GM23248 (cell line): Measurements from ENCODE around the gene ZNF445. TPM values are rescaled to one million over a fixed set of nuclear protein-coding genes. Genes with fewer than 3 reads are reported as not detected.
"Not testable (repeated sequence)": the region's sequence is repeated elsewhere in the genome, so short reads cannot be mapped to it uniquely, and the experiment has no call there.

ENCODE experiments used
- DNase-seq: peaks from one replicate; pipeline ENCODE4 v3.0.0-alpha.2; 2015
- H2AFZ ChIP-seq: fragments of 200-600 bp; sonication (generic); 2 replicates; pipeline ENCODE4 v1.6.1; 2016; ENCODE audit warnings: antibody characterized with exemption
- H3F3A ChIP-seq: fragments of 200-600 bp; sonication (generic); 2 replicates; pipeline ENCODE4 v1.6.1; 2016; ENCODE audit warnings: mild to moderate bottlenecking, antibody characterized with exemption, mixed run types; ENCODE audit not compliant: insufficient read depth
- H3K27ac ChIP-seq: fragments of 200-600 bp; sonication (generic); 2 replicates; pipeline ENCODE4 v1.5.1; 2016; ENCODE audit warnings: mild to moderate bottlenecking
- H3K27me3 ChIP-seq: fragments of 200-600 bp; sonication (generic); replicated peaks from 2 replicates; pipeline ENCODE4 v1.6.1; 2016; ENCODE audit warnings: mild to moderate bottlenecking; ENCODE audit not compliant: insufficient read depth
- H3K36me3 ChIP-seq: fragments of 200-600 bp; sonication (generic); 2 replicates; pipeline ENCODE4 v1.6.1; 2016; ENCODE audit warnings: low read depth, mild to moderate bottlenecking
- H3K4me1 ChIP-seq: fragments of 200-600 bp; sonication (generic); 2 replicates; pipeline ENCODE4 v1.6.1; 2016; ENCODE audit warnings: mild to moderate bottlenecking; ENCODE audit not compliant: insufficient read depth
- H3K4me2 ChIP-seq: fragments of 200-600 bp; sonication (generic); one replicate; pipeline ENCODE4 v1.6.1; 2016; ENCODE audit warnings: mild to moderate bottlenecking; ENCODE audit not compliant: unreplicated experiment
- H3K4me3 ChIP-seq: fragments of 200-600 bp; sonication (generic); 2 replicates; pipeline ENCODE4 v1.5.1; 2016; ENCODE audit warnings: mild to moderate bottlenecking
- H3K79me2 ChIP-seq: fragments of 200-600 bp; sonication (generic); 2 replicates; pipeline ENCODE4 v1.6.1; 2016; ENCODE audit warnings: mild to moderate bottlenecking; ENCODE audit not compliant: insufficient read depth
- H3K9ac ChIP-seq: fragments of 200-600 bp; sonication (generic); 2 replicates; pipeline ENCODE4 v1.6.1; 2016; ENCODE audit warnings: mild to moderate bottlenecking
- H3K9me2 ChIP-seq: fragments of 200-600 bp; sonication (generic); 2 replicates; pipeline ENCODE4 v1.6.1; 2016; ENCODE audit warnings: mixed run types, mild to moderate bottlenecking, moderate library complexity; ENCODE audit not compliant: insufficient read depth
- H3K9me3 ChIP-seq: fragments of 200-600 bp; sonication (generic); one replicate; pipeline ENCODE4 v1.6.1; 2017; ENCODE audit warnings: low read depth
- H4K20me1 ChIP-seq: fragments of 200-600 bp; sonication (generic); 2 replicates; pipeline ENCODE4 v1.6.0; 2016; ENCODE audit not compliant: insufficient read depth
- EZH2 ChIP-seq: fragments of 200-600 bp; sonication (generic); IDR thresholded peaks from 2 replicates; pipeline ENCODE4 v1.6.1; 2018; ENCODE audit warnings: antibody characterized with exemption, mild to moderate bottlenecking; ENCODE audit not compliant: insufficient read depth, poor library complexity, severe bottlenecking
- EZH2phosphoT487 ChIP-seq: fragments of 200-600 bp; sonication (generic); IDR thresholded peaks from 2 replicates; pipeline ENCODE4 v1.6.1; 2018; ENCODE audit warnings: antibody characterized with exemption, moderate library complexity, mild to moderate bottlenecking, low read depth; ENCODE audit not compliant: insufficient read depth
- WGBS, 2 experiments: methylation state at CpG; one replicate each; pipeline ENCODE4 v1.1.6; 2015 to 2017; ENCODE audit warnings: low lambda C conversion rate in 2 of 2, low coverage in 1 of 2; ENCODE audit errors: missing lambda C conversion rate in 2 of 2; 5-methylcytosine and 5-hydroxymethylcytosine counted together
- in situ Hi-C: fragments of 300-500 bp; cut with MboI; formaldehyde crosslinking; loops from 2 replicates; pipeline ENCODE4 v1.15.0; 2020
- polyA plus RNA-seq: library from polyadenylated mRNA; unstranded; fragments of >200 nt; fragmentation: Nextera tagmentation; extraction: Ambion mirVana; gene quantifications from 2 replicates; pipeline ENCODE4 v1.2.1, GENCODE V29; 2016
- total RNA-seq: library from RNA; depleted of rRNA; stranded (reverse); fragments of >200 nt; shearing (Covaris generic); gene quantifications from 2 replicates; pipeline ENCODE4 v1.2.3, GENCODE V29; 2014

Gene ZNF445
- total and polyA plus RNA-seq, 2 experiments from 2014 or later = 2.2 to 5.9 TPM

- Histone ChIP-seq H3K27me3 (no peaks in the 10 kb centered on the region), H3F3A (peaks cover 12% of the 10 kb centered on the region), H3K27ac (peak overlapping the region; percentile 38), H3K79me2 (peaks cover 53% of the 10 kb centered on the region), H3K9me3 (no peaks in the 10 kb centered on the region), H3K4me3 (peak overlapping the region; percentile 86), H2AFZ (peak overlapping the region; percentile 100), H3K4me1 (peaks cover 3% of the 10 kb centered on the region; the same call in 1 of the 2 replicates), H3K9ac (peak overlapping the region; percentile 82), H4K20me1 (no peaks in the 10 kb centered on the region), H3K36me3 (no peaks in the 10 kb centered on the region), H3K9me2 (no peaks in the 10 kb centered on the region), H3K4me2 (peak overlapping the region; percentile 98)
- TF ChIP-seq EZH2phosphoT487 (no peak), EZH2 (no peak)
- DNase-seq = no peak
- 1 to 2% methylated on average over 5 of the region's 5 CpGs for WGBS, 2 experiments
- in situ Hi-C loops = no loop called here
Observed at GRCh38 chr3:44476963-44477311, 533 bp downstream of the ZNF445 start.

GRCh38 chr3:44476181-44476611 lies 1.3 kb downstream of the ZNF445 start:
- Histone ChIP-seq H3K9me3 (no peaks in the 10 kb centered on the region), H3F3A (peaks cover 12% of the 10 kb centered on the region), H3K9ac (peak overlapping the region; percentile 82), H3K27me3 (no peaks in the 10 kb centered on the region), H3K79me2 (peaks cover 60% of the 10 kb centered on the region), H3K4me2 (peak overlapping the region; percentile 98), H3K36me3 (no peaks in the 10 kb centered on the region), H2AFZ (peak overlapping the region; percentile 100), H3K4me1 (peaks cover 3% of the 10 kb centered on the region; the same call in 1 of the 2 replicates), H4K20me1 (no peaks in the 10 kb centered on the region), H3K27ac (peak overlapping the region; percentile 38), H3K4me3 (peak overlapping the region; percentile 86), H3K9me2 (no peaks in the 10 kb centered on the region)
- in situ Hi-C loops = no loop called here
- DNase-seq = peak; percentile 63
- TF ChIP-seq EZH2phosphoT487 (no peak), EZH2 (no peak)
- WGBS, 2 experiments = 1 to 3% methylated on average over 6 of the region's 6 CpGs

GRCh38 chr3:44474886-44475285 lies 2.6 kb downstream of the ZNF445 start:
- H3K4me3 ChIP-seq, H2AFZ ChIP-seq, H4K20me1 ChIP-seq, H3K36me3 ChIP-seq, in situ Hi-C loops, H3K4me1 ChIP-seq, H3K27ac ChIP-seq, DNase-seq, H3K9me3 ChIP-seq, H3K9ac ChIP-seq, H3K27me3 ChIP-seq, H3K9me2 ChIP-seq, H3K4me2 ChIP-seq: not testable (repeated sequence)
- 92 to 98% methylated on average over 10 of the region's 10 CpGs for WGBS, 2 experiments
- H3F3A ChIP-seq = peaks cover 12% of the 10 kb centered on the region
- peaks cover 73% of the 10 kb centered on the region for H3K79me2 ChIP-seq

GRCh38 chr3:44470430-44470829 lies 7.0 kb downstream of the ZNF445 start:
- Histone ChIP-seq H3K9me3 (no peaks in the 10 kb centered on the region), H3K4me3 (no peak overlapping the region), H3K79me2 (peaks cover 95% of the 10 kb centered on the region), H3F3A (no peaks in the 10 kb centered on the region), H3K36me3 (no peaks in the 10 kb centered on the region), H3K9ac (no peak overlapping the region), H3K27ac (no peak overlapping the region), H4K20me1 (no peaks in the 10 kb centered on the region), H2AFZ (no peak overlapping the region), H3K4me1 (peaks cover 14% of the 10 kb centered on the region; the same call in 1 of the 2 replicates), H3K27me3 (no peaks in the 10 kb centered on the region), H3K4me2 (no peak overlapping the region), H3K9me2 (no peaks in the 10 kb centered on the region)
- in situ Hi-C loops = no loop called here
- no peak for DNase-seq
- WGBS, 2 experiments = 18 to 22% methylated on average over 1 of the region's 1 CpG
- no peak for TF ChIP-seq EZH2phosphoT487
- TF ChIP-seq EZH2 = no peak

- Histone ChIP-seq H3K36me3 (no peaks in the 10 kb centered on the region), H3K27me3 (no peaks in the 10 kb centered on the region), H3K79me2 (peaks cover 95% of the 10 kb centered on the region), H3K27ac (no peak overlapping the region), H3K9me2 (no peaks in the 10 kb centered on the region), H3K9me3 (no peaks in the 10 kb centered on the region), H3K4me3 (no peak overlapping the region), H4K20me1 (no peaks in the 10 kb centered on the region), H3K4me1 (peaks cover 14% of the 10 kb centered on the region; the same call in 1 of the 2 replicates), H2AFZ (no peak overlapping the region), H3K4me2 (no peak overlapping the region), H3K9ac (no peak overlapping the region), H3F3A (no peaks in the 10 kb centered on the region)
- in situ Hi-C loops = no loop called here
- WGBS, 2 experiments = 78% methylated on average over 5 of the region's 5 CpGs
- no peak for DNase-seq
- no peak for TF ChIP-seq EZH2phosphoT487
- TF ChIP-seq EZH2 = no peak
Observed at GRCh38 chr3:44469914-44470313, 7.6 kb downstream of the ZNF445 start.
